ENCODE results near the gene F2RL1.
"Not testable (repeated sequence)": the region's sequence is repeated elsewhere in the genome, so short reads cannot be mapped to it uniquely, and the experiment has no call there.

DNA sequence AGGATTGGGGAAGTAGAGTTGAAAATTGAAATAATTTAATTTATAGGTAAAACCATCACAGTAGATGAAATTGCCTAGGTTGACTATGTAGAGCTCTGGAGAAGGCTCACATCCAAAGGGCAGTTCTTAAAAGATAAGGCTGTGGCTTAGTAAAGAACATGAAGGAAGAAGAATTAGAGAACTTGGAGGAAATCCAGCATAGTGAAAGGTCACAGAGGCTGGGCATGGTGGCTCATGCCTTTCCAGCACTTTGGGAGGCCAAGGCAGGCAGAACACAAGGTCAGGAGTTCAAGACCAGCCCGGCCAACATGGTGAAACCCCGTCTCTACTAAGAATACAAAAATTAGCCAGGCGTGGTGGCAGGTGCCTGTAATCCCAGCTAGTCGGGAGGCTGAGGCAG lies 38.0 kb downstream of the F2RL1 start:
- TF ChIP-seq, protein P1, sequence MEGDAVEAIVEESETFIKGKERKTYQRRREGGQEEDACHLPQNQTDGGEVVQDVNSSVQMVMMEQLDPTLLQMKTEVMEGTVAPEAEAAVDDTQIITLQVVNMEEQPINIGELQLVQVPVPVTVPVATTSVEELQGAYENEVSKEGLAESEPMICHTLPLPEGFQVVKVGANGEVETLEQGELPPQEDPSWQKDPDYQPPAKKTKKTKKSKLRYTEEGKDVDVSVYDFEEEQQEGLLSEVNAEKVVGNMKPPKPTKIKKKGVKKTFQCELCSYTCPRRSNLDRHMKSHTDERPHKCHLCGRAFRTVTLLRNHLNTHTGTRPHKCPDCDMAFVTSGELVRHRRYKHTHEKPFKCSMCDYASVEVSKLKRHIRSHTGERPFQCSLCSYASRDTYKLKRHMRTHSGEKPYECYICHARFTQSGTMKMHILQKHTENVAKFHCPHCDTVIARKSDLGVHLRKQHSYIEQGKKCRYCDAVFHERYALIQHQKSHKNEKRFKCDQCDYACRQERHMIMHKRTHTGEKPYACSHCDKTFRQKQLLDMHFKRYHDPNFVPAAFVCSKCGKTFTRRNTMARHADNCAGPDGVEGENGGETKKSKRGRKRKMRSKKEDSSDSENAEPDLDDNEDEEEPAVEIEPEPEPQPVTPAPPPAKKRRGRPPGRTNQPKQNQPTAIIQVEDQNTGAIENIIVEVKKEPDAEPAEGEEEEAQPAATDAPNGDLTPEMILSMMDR (conservative IDR thresholded peaks at IDR 0.05; ENCODE audit: low read depth in 2 of 2), result not testable (repeated sequence)
- TF ChIP-seq POLR2AphosphoS5 (IDR thresholded peaks at IDR 0.05; ENCODE audit: low read depth); STAT1 (IDR thresholded peaks at IDR 0.05; ENCODE audit: unreplicated experiment); EZH2 (IDR thresholded peaks at IDR 0.05; ENCODE audit: low read depth, unreplicated experiment); EZH2phosphoT487 (IDR thresholded peaks at IDR 0.05; ENCODE audit: unreplicated experiment); REST (IDR thresholded peaks at IDR 0.05; ENCODE audit: unreplicated experiment); ETS1 (IDR thresholded peaks at IDR 0.05); CREB1 (CRISPR knock-in tag; IDR thresholded peaks at IDR 0.05; ENCODE audit: low read depth); ZNF331 (CRISPR knock-in tag; IDR thresholded peaks at IDR 0.05; ENCODE audit: low read depth); ZNF114 (CRISPR knock-in tag; IDR thresholded peaks at IDR 0.05); JUNB (IDR thresholded peaks at IDR 0.05; ENCODE audit: unreplicated experiment): not testable (repeated sequence)
